Measurements from ENCODE around the gene TPBGL. TPM values are rescaled to one million over a fixed set of nuclear protein-coding genes. Genes with fewer than 3 reads are reported as not detected.

TPBGL gene
- total and polyA plus RNA-seq, 2 experiments from 2014 or later, result 0.08 to 0.21 TPM

GRCh38 chr11:75230621-75231020 is 10.0 kb upstream of the TPBGL start:
- Histone ChIP-seq H3K4me1 (ENCODE audit: insufficient read depth) (peaks cover under 1% of the 10 kb centered on the region; the same call in 1 of the 2 replicates), H3K36me3 (ENCODE audit: insufficient read depth) (no peaks in the 10 kb centered on the region), H3K4me3 (no peak overlapping the region), H3K4me2 (no peak overlapping the region), H3K9me2 (ENCODE audit: insufficient read depth) (no peaks in the 10 kb centered on the region), H3K27ac (ENCODE audit: low read depth) (no peak overlapping the region), H2AFZ (no peak overlapping the region), H3K79me2 (replicated peaks; ENCODE audit: insufficient read depth) (no peaks in the 10 kb centered on the region), H3K27me3 (ENCODE audit: insufficient read depth) (no peaks in the 10 kb centered on the region), H3F3A (replicated peaks; ENCODE audit: low read depth) (no peaks in the 10 kb centered on the region), H4K20me1 (replicated peaks; ENCODE audit: insufficient read depth) (no peaks in the 10 kb centered on the region)
- ATAC-seq (no peak), DNase-seq (ENCODE audit: low spot score) (no peak)
- TF ChIP-seq STAT1 (IDR thresholded peaks at IDR 0.05; ENCODE audit: unreplicated experiment) (no peak), ZNF114 (CRISPR knock-in tag; IDR thresholded peaks at IDR 0.05) (no peak)
- Mint-ChIP-seq H3K4me1 (peaks cover 11% of the 10 kb centered on the region), H3K27me3 (ENCODE audit: insufficient read depth, low read depth, poor library complexity) (peaks cover 3% of the 10 kb centered on the region), H3K36me3 (ENCODE audit: low read depth) (no peaks in the 10 kb centered on the region), H3K9me3 (no peaks in the 10 kb centered on the region), H3K27ac (no peak overlapping the region), H3K4me3 (no peak overlapping the region)

DNA sequence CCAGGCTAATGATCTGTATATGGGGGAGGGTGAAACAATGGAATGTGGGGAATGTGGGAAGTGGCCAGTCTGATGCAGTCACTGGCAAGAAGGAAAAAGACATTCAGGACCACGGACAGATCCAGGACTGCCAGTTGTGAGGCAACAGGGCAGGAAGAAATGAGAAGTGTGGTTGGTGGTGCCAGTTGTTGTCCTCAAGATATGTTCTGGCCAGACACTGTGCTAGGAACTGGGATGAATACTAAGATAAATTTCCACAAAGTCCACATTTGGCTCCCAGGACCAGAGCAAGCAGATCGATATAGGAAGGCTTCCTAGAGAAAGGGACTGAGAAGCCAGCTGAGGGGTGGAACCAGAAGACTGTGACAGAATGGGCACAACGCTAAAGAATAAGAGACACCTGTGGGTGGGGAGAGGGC is 6.8 kb upstream of the TPBGL start:
- Histone ChIP-seq H3K79me2 (replicated peaks; ENCODE audit: insufficient read depth) (no peaks in the 10 kb centered on the region), H3K9me2 (ENCODE audit: insufficient read depth) (no peaks in the 10 kb centered on the region), H3K4me3 (no peak overlapping the region), H2AFZ (no peak overlapping the region), H3K4me2 (no peak overlapping the region), H3K27ac (ENCODE audit: low read depth) (no peak overlapping the region), H4K20me1 (replicated peaks; ENCODE audit: insufficient read depth) (no peaks in the 10 kb centered on the region), H3K36me3 (ENCODE audit: insufficient read depth) (no peaks in the 10 kb centered on the region), H3F3A (replicated peaks; ENCODE audit: low read depth) (no peaks in the 10 kb centered on the region), H3K27me3 (ENCODE audit: insufficient read depth) (peaks cover under 1% of the 10 kb centered on the region; the same call in 1 of the 2 replicates), H3K4me1 (ENCODE audit: insufficient read depth) (peaks cover 5% of the 10 kb centered on the region)
- Mint-ChIP-seq H3K9me3 (no peaks in the 10 kb centered on the region), H3K27ac (no peak overlapping the region), H3K4me1 (peaks cover 35% of the 10 kb centered on the region), H3K27me3 (ENCODE audit: insufficient read depth, low read depth, poor library complexity) (peaks cover 4% of the 10 kb centered on the region), H3K36me3 (ENCODE audit: low read depth) (no peaks in the 10 kb centered on the region), H3K4me3 (no peak overlapping the region)
- DNase-seq (ENCODE audit: low spot score) (peak; percentile 93), ATAC-seq (peak; percentile 87)
- TF ChIP-seq ZNF114 (CRISPR knock-in tag; IDR thresholded peaks at IDR 0.05) (no peak), ZNF331 (CRISPR knock-in tag; IDR thresholded peaks at IDR 0.05; ENCODE audit: low read depth) (no peak; the same call in 1 of the 2 replicates), EZH2 (IDR thresholded peaks at IDR 0.05; ENCODE audit: low read depth, unreplicated experiment) (no peak), STAT1 (IDR thresholded peaks at IDR 0.05; ENCODE audit: unreplicated experiment) (no peak), CTCF (conservative IDR thresholded peaks at IDR 0.05; ENCODE audit: low read depth in 2 of 2) (no peak), ZNF462 (CRISPR knock-in tag; IDR thresholded peaks at IDR 0.05) (peak; percentile 67; the same call in 1 of the 2 replicates), JUNB (IDR thresholded peaks at IDR 0.05; ENCODE audit: unreplicated experiment) (no peak), POLR2AphosphoS5 (IDR thresholded peaks at IDR 0.05; ENCODE audit: low read depth) (no peak)
- TF ChIP-seq, protein P1, sequence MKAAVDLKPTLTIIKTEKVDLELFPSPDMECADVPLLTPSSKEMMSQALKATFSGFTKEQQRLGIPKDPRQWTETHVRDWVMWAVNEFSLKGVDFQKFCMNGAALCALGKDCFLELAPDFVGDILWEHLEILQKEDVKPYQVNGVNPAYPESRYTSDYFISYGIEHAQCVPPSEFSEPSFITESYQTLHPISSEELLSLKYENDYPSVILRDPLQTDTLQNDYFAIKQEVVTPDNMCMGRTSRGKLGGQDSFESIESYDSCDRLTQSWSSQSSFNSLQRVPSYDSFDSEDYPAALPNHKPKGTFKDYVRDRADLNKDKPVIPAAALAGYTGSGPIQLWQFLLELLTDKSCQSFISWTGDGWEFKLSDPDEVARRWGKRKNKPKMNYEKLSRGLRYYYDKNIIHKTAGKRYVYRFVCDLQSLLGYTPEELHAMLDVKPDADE (IDR thresholded peaks at IDR 0.05), result no peak
